GM21367 (cell line): ENCODE results near the gene FGF8.

Source experiments
- ATAC-seq: cut with Tn5 transposase; IDR thresholded peaks from one replicate; pipeline ENCODE4 v1.9.1; 2021; ENCODE audit not compliant: unreplicated experiment

Gene FGF8

GRCh38 chr10:101782811-101783735 is 7.2 kb upstream of the FGF8 start, which contains the start of gene NPM3:
TSS of gene NPM3 (minus strand) at chr10:101783446. CDS start at chr10:101783390, 56 bp downstream.
- peak; percentile 40 for ATAC-seq

GRCh38 chr10:101781984-101782810 is 6.3 kb upstream of the FGF8 start:
- no peak for ATAC-seq

- no peak for ATAC-seq
Observed at GRCh38 chr10:101781655-101781983, 5.7 kb upstream of the FGF8 start.

- no peak for ATAC-seq
Observed at GRCh38 chr10:101780818-101781654, 5.1 kb upstream of the FGF8 start.

- no peak for ATAC-seq
Observed at GRCh38 chr10:101780187-101780817, 4.4 kb upstream of the FGF8 start.

GRCh38 chr10:101779544-101780186 is 3.8 kb upstream of the FGF8 start:
- ATAC-seq: no peak

- no peak for ATAC-seq
Observed at GRCh38 chr10:101778781-101779543, 3.0 kb upstream of the FGF8 start.

GRCh38 chr10:101778151-101778780 is 2.4 kb upstream of the FGF8 start:
- ATAC-seq: no peak

- ATAC-seq: no peak
Observed at GRCh38 chr10:101777619-101778145, 1.8 kb upstream of the FGF8 start.

- ATAC-seq: no peak
Observed at GRCh38 chr10:101776161-101776817, 375 bp upstream of the FGF8 start.

- ATAC-seq: no peak
Observed at GRCh38 chr10:101774589-101775272, 1.2 kb downstream of the FGF8 start.

GRCh38 chr10:101773923-101774588 is 1.9 kb downstream of the FGF8 start:
- no peak for ATAC-seq

GRCh38 chr10:101772895-101773761 is 2.8 kb downstream of the FGF8 start:
- no peak for ATAC-seq

GRCh38 chr10:101772017-101772894 is 3.7 kb downstream of the FGF8 start:
- ATAC-seq: no peak

GRCh38 chr10:101771380-101771779 is 4.5 kb downstream of the FGF8 start:
- ATAC-seq: no peak
